Body of pancreas (tissue), 4 donors: ENCODE results near the gene CARD19. TPM values are rescaled to one million over a fixed set of nuclear protein-coding genes. Genes with fewer than 3 reads are reported as not detected.

Source experiments
- ATAC-seq: fragments of 150-250 bp; one replicate; pipeline ENCODE4 v1.9.1; 2016
- DNase-seq, 4 donors: peaks; one replicate each; pipeline ENCODE4 v3.0.0-alpha.2; 2019
- H3K27ac ChIP-seq, 4 donors: fragments of 200-600 bp; sonication (generic); 1 replicate in 3 of 4; 2 replicates in 1 of 4; pipeline versions ENCODE4 v1.5.1 to v1.6.1; 2016 to 2019; ENCODE audit warnings: mild to moderate bottlenecking in 1 of 4, mixed read lengths in 1 of 4, moderate library complexity in 1 of 4
- H3K27me3 ChIP-seq, 2 donors: fragments of 200-600 bp; sonication (generic); one replicate each; pipeline ENCODE4 v1.6.0; 2016; ENCODE audit warnings: mild to moderate bottlenecking in 1 of 2
- H3K36me3 ChIP-seq, 2 donors: fragments of 200-600 bp; sonication (generic); replicated peaks in 1 of 2; 2 replicates each; pipeline ENCODE4 v1.5.1; 2016; ENCODE audit warnings: low read depth in 2 of 2; ENCODE audit not compliant: insufficient read depth in 1 of 2
- H3K4me1 ChIP-seq: fragments of 200-600 bp; sonication (generic); one replicate; pipeline ENCODE4 v1.6.0; 2016
- H3K4me3 ChIP-seq, 2 donors: fragments of 200-600 bp; sonication (generic); 1 replicate in 1 of 2; 2 replicates in 1 of 2; pipeline ENCODE4 v1.5.1; 2016 to 2019
- H3K9me3 ChIP-seq, 3 donors: fragments of 200-600 bp; sonication (generic); 1 replicate in 2 of 3; 2 replicates in 1 of 3; pipeline ENCODE4 v1.5.1; 2016
- POLR2A ChIP-seq, 3 donors: fragments of 450-650 bp; IDR thresholded peaks; one replicate each; pipeline ENCODE4 v1.6.1; 2016; ENCODE audit warnings: antibody characterized with exemption in 3 of 3, mild to moderate bottlenecking in 2 of 3
- WGBS, 2 donors: methylation state at CpG; one replicate each; pipeline ENCODE4 v1.1.5; 2017; 5-methylcytosine and 5-hydroxymethylcytosine counted together
- intact Hi-C: fragments of 100-400 bp; cut with DNase I; formaldehyde crosslinking; loops from one replicate; pipeline ENCODE4 v1.15.1; 2023
- total RNA-seq, 2 donors: library from RNA; depleted of rRNA; stranded (reverse); fragments of >200 nt; gene quantifications; one replicate each; pipeline ENCODE4 v1.1.0, GENCODE V29; 2016
- TF ChIP-seq, protein P1 (sequence below), 7 experiments: fragments of 450-650 bp in 4 of 7; fragments of 200-600 bp in 3 of 7; sonication (generic) in 3 of 7; IDR thresholded peaks; one replicate each; pipeline ENCODE4 v1.5.1; 2016 to 2019; ENCODE audit warnings: antibody characterized with exemption in 7 of 7

CARD19 gene
- total RNA-seq, 2 donors from 2014 or later: 4.3 to 20.8 TPM

DNA sequence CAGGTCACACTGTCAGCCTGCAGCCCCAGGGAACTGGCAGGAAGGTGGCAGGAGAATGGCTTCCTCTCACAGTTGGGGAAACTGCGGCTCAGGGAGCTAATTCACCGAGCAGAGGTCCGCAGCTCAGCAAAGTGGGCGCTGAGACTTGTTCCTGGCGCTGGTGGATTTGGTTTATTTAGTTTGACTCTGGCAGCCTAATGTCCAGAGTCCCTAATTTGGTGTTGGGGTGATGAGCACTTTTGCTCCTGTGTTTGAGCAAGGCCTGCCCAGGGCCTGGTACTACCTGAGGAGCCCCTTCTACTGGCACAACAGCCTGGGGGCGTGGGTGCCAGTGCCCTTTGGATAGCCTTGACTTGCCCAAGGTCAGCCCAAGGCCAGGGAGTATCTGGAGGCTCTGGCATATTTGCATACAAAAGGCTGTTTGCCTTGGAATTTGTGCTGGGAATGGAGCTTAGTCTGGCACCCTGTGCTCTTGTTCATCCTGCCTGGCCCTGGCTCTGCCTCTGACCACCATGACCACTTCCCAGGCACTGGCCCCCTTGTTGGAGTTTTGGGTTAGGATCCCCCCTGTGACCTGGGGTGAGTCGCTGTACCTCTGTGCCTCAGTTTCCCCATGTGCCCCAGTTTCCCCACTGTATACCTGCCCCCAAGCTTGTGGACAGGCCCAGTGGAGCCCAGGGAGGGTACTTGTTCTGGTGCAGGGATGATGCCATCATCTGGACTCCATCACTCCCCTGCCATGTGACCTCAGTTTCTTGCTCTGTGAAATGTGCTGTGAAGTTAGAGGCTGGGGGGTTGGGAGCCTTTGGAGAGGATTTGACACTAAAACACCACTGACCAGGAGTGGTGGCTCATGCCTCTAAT lies 36.1 kb upstream of the CARD19 start:
- H3K4me3 ChIP-seq: no peak overlapping the region
- no peaks in the 10 kb centered on the region for H3K27me3 ChIP-seq
- no peaks in the 10 kb centered on the region for H3K36me3 ChIP-seq
- ATAC-seq (no peak), DNase-seq (no peak)
- TF ChIP-seq, protein P1, sequence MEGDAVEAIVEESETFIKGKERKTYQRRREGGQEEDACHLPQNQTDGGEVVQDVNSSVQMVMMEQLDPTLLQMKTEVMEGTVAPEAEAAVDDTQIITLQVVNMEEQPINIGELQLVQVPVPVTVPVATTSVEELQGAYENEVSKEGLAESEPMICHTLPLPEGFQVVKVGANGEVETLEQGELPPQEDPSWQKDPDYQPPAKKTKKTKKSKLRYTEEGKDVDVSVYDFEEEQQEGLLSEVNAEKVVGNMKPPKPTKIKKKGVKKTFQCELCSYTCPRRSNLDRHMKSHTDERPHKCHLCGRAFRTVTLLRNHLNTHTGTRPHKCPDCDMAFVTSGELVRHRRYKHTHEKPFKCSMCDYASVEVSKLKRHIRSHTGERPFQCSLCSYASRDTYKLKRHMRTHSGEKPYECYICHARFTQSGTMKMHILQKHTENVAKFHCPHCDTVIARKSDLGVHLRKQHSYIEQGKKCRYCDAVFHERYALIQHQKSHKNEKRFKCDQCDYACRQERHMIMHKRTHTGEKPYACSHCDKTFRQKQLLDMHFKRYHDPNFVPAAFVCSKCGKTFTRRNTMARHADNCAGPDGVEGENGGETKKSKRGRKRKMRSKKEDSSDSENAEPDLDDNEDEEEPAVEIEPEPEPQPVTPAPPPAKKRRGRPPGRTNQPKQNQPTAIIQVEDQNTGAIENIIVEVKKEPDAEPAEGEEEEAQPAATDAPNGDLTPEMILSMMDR (IDR thresholded peaks at IDR 0.05): no peak
- no peak for TF ChIP-seq POLR2A (IDR thresholded peaks at IDR 0.05)
- no peak overlapping the region for H3K27ac ChIP-seq
- H3K4me1 ChIP-seq: peaks cover 13% of the 10 kb centered on the region
- 40 to 78% methylated on average over 1 to 7 of the region's 7 CpGs for WGBS, 2 donors
- intact Hi-C loops: no loop called here
- no peaks in the 10 kb centered on the region for H3K9me3 ChIP-seq

DNA sequence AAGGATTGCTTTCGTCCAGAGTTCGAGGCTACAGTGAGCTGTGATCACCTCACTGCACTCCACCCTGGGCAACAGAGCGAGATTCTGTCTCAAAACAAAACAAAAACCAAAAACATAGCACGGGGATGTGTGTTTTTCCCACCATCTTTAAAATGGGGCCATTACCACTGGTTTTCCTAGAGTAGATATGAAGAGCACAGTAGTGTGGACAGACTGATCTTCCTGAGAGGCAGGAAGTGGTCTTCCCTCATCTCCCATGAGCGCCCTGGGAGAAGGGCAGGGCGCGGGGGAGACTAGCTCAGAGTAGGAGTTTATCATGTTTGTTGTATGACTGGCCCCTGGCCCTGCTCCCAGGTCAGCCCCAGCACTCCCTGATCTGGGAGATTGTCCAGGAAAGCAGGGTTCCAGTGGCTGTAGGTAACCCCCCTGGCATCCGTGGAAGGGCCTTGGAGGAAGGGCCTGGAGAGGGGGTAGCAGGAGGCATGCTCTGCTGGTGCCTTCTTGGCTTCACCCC lies 35.2 kb upstream of the CARD19 start:
- no peaks in the 10 kb centered on the region for H3K36me3 ChIP-seq
- H3K27ac ChIP-seq: no peak overlapping the region
- no peaks in the 10 kb centered on the region for H3K27me3 ChIP-seq
- DNase-seq (peak in 1 of 4 donors; percentile 61), ATAC-seq (no peak)
- peaks cover 13% of the 10 kb centered on the region for H3K4me1 ChIP-seq
- TF ChIP-seq, protein P1 (IDR thresholded peaks at IDR 0.05): no peak
- no peak for TF ChIP-seq POLR2A (IDR thresholded peaks at IDR 0.05)
- intact Hi-C loops: no loop called here
- 63 to 69% methylated on average over 7 to 8 of the region's 8 CpGs for WGBS, 2 donors
- H3K4me3 ChIP-seq: no peak overlapping the region
- H3K9me3 ChIP-seq: no peaks in the 10 kb centered on the region

DNA sequence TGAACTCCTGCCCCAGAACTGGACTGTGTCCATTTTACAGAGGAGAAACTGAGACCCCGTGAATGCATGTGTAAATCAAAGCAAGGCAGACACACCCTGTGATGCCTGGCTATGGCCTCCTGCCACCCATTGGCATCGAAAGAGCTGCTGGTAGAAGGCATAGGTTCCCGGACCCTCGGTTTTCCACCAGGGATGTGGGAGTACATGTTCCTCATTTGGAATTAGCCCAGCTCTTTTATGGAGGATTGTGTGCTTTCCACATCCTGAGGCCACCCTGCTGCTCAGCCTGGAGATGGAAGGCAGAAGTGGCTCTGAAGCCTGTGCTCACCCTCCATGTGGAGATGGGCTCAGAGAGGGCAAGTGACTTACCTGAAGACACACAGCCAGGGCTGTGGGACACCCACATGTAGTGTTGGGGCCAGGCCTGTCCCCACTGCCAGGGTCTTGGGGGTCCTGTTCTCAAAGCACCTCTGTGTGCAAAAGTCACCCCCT lies 34.7 kb upstream of the CARD19 start:
- ATAC-seq: no peak
- no peak overlapping the region for H3K4me3 ChIP-seq
- no peak overlapping the region for H3K27ac ChIP-seq

DNA sequence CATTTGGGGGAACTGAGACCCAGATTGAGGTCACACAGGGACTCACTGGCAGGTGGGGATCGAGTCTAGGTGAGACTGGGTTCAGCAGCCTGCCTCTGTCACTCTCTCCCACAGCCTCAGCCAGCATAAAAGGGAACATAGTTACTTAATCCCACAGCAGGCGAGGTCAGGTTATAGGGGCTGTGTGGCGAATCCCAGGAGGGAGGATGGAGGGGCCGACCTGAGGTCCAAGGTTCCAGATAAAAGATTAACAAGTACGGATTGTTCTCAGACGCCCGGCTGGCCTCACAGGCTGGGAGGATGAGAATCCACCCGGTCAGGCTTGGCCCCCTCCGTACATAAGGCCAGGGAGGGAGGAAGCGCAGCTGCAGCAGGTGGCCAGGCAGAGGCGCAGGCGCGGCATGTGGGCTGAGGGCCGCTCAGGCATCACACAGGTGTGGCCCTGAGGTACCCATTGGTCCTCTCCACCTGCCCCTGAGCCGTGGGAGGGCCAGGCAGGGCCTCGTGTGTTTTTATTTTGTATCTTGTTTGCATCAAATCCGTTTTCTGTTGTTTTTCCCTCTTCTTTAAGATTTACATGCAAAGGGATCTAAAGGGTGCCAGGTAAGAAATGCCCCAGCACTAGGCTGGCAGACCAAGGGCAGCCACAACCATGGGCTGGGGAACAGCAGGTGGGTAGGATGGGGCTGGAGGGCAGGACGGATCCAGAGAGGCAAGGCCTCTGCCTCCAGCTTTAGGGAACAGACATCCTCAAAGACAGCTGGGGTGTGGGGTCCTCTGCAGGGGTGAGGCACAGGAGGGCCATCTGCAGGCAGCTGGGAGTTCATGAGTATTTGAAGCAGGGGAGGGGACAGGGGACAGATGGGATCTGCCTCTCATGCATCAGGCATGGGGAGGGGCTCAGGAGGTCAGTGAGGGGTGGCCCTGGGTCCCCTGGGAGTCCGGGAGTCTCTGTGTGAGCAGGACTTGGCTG lies 33.9 kb upstream of the CARD19 start:
- intact Hi-C loops: no loop called here
- whole genome bisulfite sequencing, 2 donors: 63% methylated on average over 17 to 19 of the region's 19 CpGs
- peak in 1 of 4 donors; percentile 37 for DNase-seq
- Histone ChIP-seq H3K4me3 (no peak overlapping the region), H3K9me3 (no peaks in the 10 kb centered on the region), H3K36me3 (no peaks in the 10 kb centered on the region), H3K27ac (no peak overlapping the region), H3K4me1 (peaks cover 13% of the 10 kb centered on the region), H3K27me3 (no peaks in the 10 kb centered on the region)
- ATAC-seq: no peak
- TF ChIP-seq POLR2A (IDR thresholded peaks at IDR 0.05): no peak

More for the DNA sequence above, 34.7 kb upstream of the CARD19 start:
- TF ChIP-seq POLR2A (IDR thresholded peaks at IDR 0.05): no peak
- TF ChIP-seq, protein P1 (IDR thresholded peaks at IDR 0.05): no peak
- Histone ChIP-seq H3K9me3 (no peaks in the 10 kb centered on the region), H3K27me3 (no peaks in the 10 kb centered on the region), H3K4me1 (peaks cover 13% of the 10 kb centered on the region), H3K36me3 (no peaks in the 10 kb centered on the region)
- intact Hi-C loops: no loop called here
- DNase-seq: no peak
- WGBS, 2 donors: 89 to 100% methylated on average over 1 to 4 of the region's 4 CpGs
